Smooth muscle cell (in vitro differentiated cells): ENCODE data around the gene S100A13. TPM values are rescaled to one million over a fixed set of nuclear protein-coding genes. Genes with fewer than 3 reads are reported as not detected.

Source experiments
- DNase-seq: peaks from one replicate; lab custom pipeline; 2025; ENCODE audit not compliant: unreplicated experiment; lab: John Stamatoyannopoulos, UW
- H2AFZ ChIP-seq: fragments of 200-600 bp; sonication (generic); 2 replicates; pipeline ENCODE4 v1.6.0; 2016; ENCODE audit warnings: antibody characterized with exemption, low read depth, mild to moderate bottlenecking
- H3F3A ChIP-seq: fragments of 200-600 bp; sonication (generic); 2 replicates; pipeline ENCODE4 v1.6.0; 2017; ENCODE audit warnings: antibody characterized with exemption, low read depth
- H3K27ac ChIP-seq: fragments of 200-600 bp; sonication (generic); 2 replicates; pipeline ENCODE4 v1.5.1; 2016; ENCODE audit warnings: low read depth, mild to moderate bottlenecking
- H3K27me3 ChIP-seq: fragments of 200-600 bp; sonication (generic); 2 replicates; pipeline ENCODE4 v1.6.1; 2016; ENCODE audit warnings: low read depth, mild to moderate bottlenecking
- H3K36me3 ChIP-seq: fragments of 200-600 bp; sonication (generic); 2 replicates; pipeline ENCODE4 v1.5.1; 2016; ENCODE audit warnings: low read depth
- H3K4me1 ChIP-seq: fragments of 200-600 bp; sonication (generic); 2 replicates; pipeline ENCODE4 v1.5.1; 2016; ENCODE audit warnings: low read depth
- H3K4me2 ChIP-seq: fragments of 200-600 bp; sonication (generic); 2 replicates; pipeline ENCODE4 v1.6.0; 2016; ENCODE audit warnings: mild to moderate bottlenecking
- H3K4me3 ChIP-seq: fragments of 200-600 bp; sonication (generic); 2 replicates; pipeline ENCODE4 v1.5.1; 2016; ENCODE audit warnings: mild to moderate bottlenecking
- H3K79me2 ChIP-seq: fragments of 200-600 bp; sonication (generic); 2 replicates; pipeline ENCODE4 v1.6.0; 2016; ENCODE audit warnings: low read depth, mild to moderate bottlenecking
- H3K9ac ChIP-seq: fragments of 200-600 bp; sonication (generic); 2 replicates; pipeline ENCODE4 v1.6.0; 2016; ENCODE audit warnings: low read depth
- H3K9me3 ChIP-seq: fragments of 200-600 bp; sonication (generic); replicated peaks from 2 replicates; pipeline ENCODE4 v1.5.1; 2016; ENCODE audit warnings: low read depth
- H4K20me1 ChIP-seq: fragments of 200-600 bp; sonication (generic); 2 replicates; pipeline ENCODE4 v1.6.0; 2016; ENCODE audit warnings: low read depth
- CTCF ChIP-seq: fragments of 200-600 bp; sonication (generic); IDR thresholded peaks from 2 replicates; pipeline ENCODE4 v1.5.1; 2017; ENCODE audit warnings: borderline replicate concordance, mild to moderate bottlenecking, antibody characterized with exemption; ENCODE audit not compliant: insufficient read depth, poor library complexity, severe bottlenecking
- whole genome bisulfite sequencing: methylation state at CpG from one replicate; pipeline ENCODE4 v1.1.7; 2016; ENCODE audit warnings: low lambda C conversion rate; 5-methylcytosine and 5-hydroxymethylcytosine counted together
- polyA plus RNA-seq: library from polyadenylated mRNA; unstranded; fragments of >200 nt; fragmentation: Nextera tagmentation; extraction: Ambion mirVana; gene quantifications from 2 replicates; pipeline ENCODE4 v1.2.1, GENCODE V29; 2016
- total RNA-seq: library from RNA; depleted of rRNA; stranded (reverse); fragments of >200 nt; gene quantifications from 2 replicates; pipeline ENCODE4 v1.2.3, GENCODE V29; 2014

Gene S100A13
- total and polyA plus RNA-seq, 2 experiments from 2014 or later: 158 to 498 TPM

- Histone ChIP-seq H2AFZ (no peak overlapping the region), H3K9ac (no peak overlapping the region), H3K9me3 (no peaks in the 10 kb centered on the region), H4K20me1 (peaks cover 1% of the 10 kb centered on the region), H3K4me2 (no peak overlapping the region), H3K4me3 (no peak overlapping the region), H3K27ac (no peak overlapping the region), H3K4me1 (no peaks in the 10 kb centered on the region), H3F3A (peaks cover 15% of the 10 kb centered on the region), H3K36me3 (peaks cover 4% of the 10 kb centered on the region), H3K27me3 (no peaks in the 10 kb centered on the region), H3K79me2 (no peaks in the 10 kb centered on the region)
- TF ChIP-seq CTCF: no peak
- 63% methylated on average over 3 of the region's 3 CpGs for WGBS
- no peak for DNase-seq
Observed at GRCh38 chr1:153649137-153649862, 22.0 kb upstream of the S100A13 start.

- H3K27ac ChIP-seq: no peak overlapping the region
- TF ChIP-seq CTCF: no peak
Observed at GRCh38 chr1:153648000-153648643, 20.8 kb upstream of the S100A13 start.

GRCh38 chr1:153647346-153647714 is 20.0 kb upstream of the S100A13 start:
- DNase-seq: no peak
- no peaks in the 10 kb centered on the region for H3K9me3 ChIP-seq
- H3K4me3 ChIP-seq: no peak overlapping the region
- no peak overlapping the region for H3K4me2 ChIP-seq
- 77% methylated on average over 2 of the region's 2 CpGs for WGBS
- peaks cover under 1% of the 10 kb centered on the region for H3K79me2 ChIP-seq
- H2AFZ ChIP-seq: no peak overlapping the region
- H3K36me3 ChIP-seq: peaks cover 20% of the 10 kb centered on the region
- H3K9ac ChIP-seq: no peak overlapping the region
- no peak for TF ChIP-seq CTCF
- no peak overlapping the region for H3K27ac ChIP-seq
- H3K4me1 ChIP-seq: no peaks in the 10 kb centered on the region
- H4K20me1 ChIP-seq: peaks cover 21% of the 10 kb centered on the region
- H3F3A ChIP-seq: peaks cover 28% of the 10 kb centered on the region
- H3K27me3 ChIP-seq: no peaks in the 10 kb centered on the region

More at GRCh38 chr1:153648000-153648643, 20.8 kb upstream of the S100A13 start:
- 92% methylated on average over 10 of the region's 10 CpGs for WGBS
- no peaks in the 10 kb centered on the region for H3K27me3 ChIP-seq
- H3F3A ChIP-seq: peaks cover 26% of the 10 kb centered on the region
- no peaks in the 10 kb centered on the region for H3K9me3 ChIP-seq
- H2AFZ ChIP-seq: no peak overlapping the region
- no peak overlapping the region for H3K9ac ChIP-seq
- H4K20me1 ChIP-seq: peaks cover 13% of the 10 kb centered on the region
- H3K4me3 ChIP-seq: no peak overlapping the region
- no peaks in the 10 kb centered on the region for H3K79me2 ChIP-seq
- no peak overlapping the region for H3K4me2 ChIP-seq
- no peaks in the 10 kb centered on the region for H3K4me1 ChIP-seq
- H3K36me3 ChIP-seq: peaks cover 14% of the 10 kb centered on the region
- DNase-seq: no peak
